GM23338 (cell line): Measurements from ENCODE around the gene PLCG2.

Experiments
- CTCF ChIP-seq, 2 experiments: fragments of 200-600 bp in 1 of 2; sonication (generic) in 1 of 2; conservative IDR thresholded peaks; 2 replicates each; pipeline versions ENCODE4 v1.5.1 to v1.6.1; 2016 to 2017; ENCODE audit warnings: antibody characterized with exemption in 2 of 2, low read depth in 2 of 2, mild to moderate bottlenecking in 2 of 2, moderate library complexity in 1 of 2
- EZH2phosphoT487 ChIP-seq: fragments of 200-600 bp; sonication (generic); IDR thresholded peaks from one replicate; pipeline ENCODE4 v1.8.1; 2018; ENCODE audit warnings: antibody characterized with exemption; ENCODE audit not compliant: unreplicated experiment
- POLR2AphosphoS5 ChIP-seq: IDR thresholded peaks from 2 replicates; pipeline ENCODE4 v1.6.1; 2016; ENCODE audit warnings: antibody characterized with exemption, low read depth

- no peak for TF ChIP-seq EZH2phosphoT487
- TF ChIP-seq CTCF (conservative IDR thresholded peaks at IDR 0.05; ENCODE audit: low read depth in 2 of 2) = no peak
- TF ChIP-seq POLR2AphosphoS5 = no peak
These were observed 58.2 kb downstream of the PLCG2 start for GRCh38 chr16:81837312-81837751.
